ENCODE results near the gene TIE1.

TIE1 gene

GRCh38 chr1:43265431-43265830, 35.4 kb upstream of the TIE1 start:
- Histone ChIP-seq H3K4me2 (no peak overlapping the region), H3K4me3 (no peak overlapping the region), H3K36me3 (0 out of 22 replicates have a peak, but pooled peaks cover 0 to 5% (median 0%) of the 10 kb centered on the region in 11 experiments), H3K27me3 (no peaks in the 10 kb centered on the region), H3K9me3 (replicated peaks in 1 of 11) (peaks cover 30 to 55% (median 44%) of the 10 kb centered on the region in 11 experiments), H3K9ac (no peak overlapping the region), H3K4me1 (peaks cover 0 to 10% (median 0%) of the 10 kb centered on the region in 10 experiments; a peak in 2 of 20 replicates), H3K27ac (no peak overlapping the region), H4K20me1 (no peaks in the 10 kb centered on the region)
- TF ChIP-seq Cebpa-rat (IDR thresholded peaks at IDR 0.05) = no peak

DNA sequence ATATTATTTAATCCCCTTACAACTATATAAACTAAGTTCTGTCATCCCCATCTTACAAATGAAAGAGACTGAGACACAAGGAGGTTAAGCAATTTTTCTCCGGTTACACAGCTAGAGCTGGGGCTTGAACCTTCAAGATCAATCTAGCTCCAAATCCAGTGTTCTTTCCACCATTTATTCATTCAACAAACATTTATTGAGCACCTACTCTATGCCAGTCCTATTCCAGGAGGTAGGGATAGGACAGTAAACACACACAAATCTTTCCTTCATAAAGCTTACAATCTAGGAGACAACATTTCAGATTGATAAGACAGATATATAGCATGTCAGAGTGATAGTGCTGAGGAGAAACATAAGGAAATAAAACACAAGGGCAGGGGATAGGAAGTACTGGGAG, 33.9 kb upstream of the TIE1 start:
- no peak overlapping the region for H3K27ac ChIP-seq
- no peaks in the 10 kb centered on the region for H3K27me3 ChIP-seq
- no peak for TF ChIP-seq Cebpa-rat (IDR thresholded peaks at IDR 0.05)
- peaks cover 16 to 41% (median 31%) of the 10 kb centered on the region in 11 experiments for H3K9me3 ChIP-seq (replicated peaks in 1 of 11)
- peaks cover 0 to 10% (median 0%) of the 10 kb centered on the region in 10 experiments; a peak in 2 of 20 replicates for H3K4me1 ChIP-seq
- H3K36me3 ChIP-seq = 0 out of 22 replicates have a peak, but pooled peaks cover 0 to 5% (median 0%) of the 10 kb centered on the region in 11 experiments
- H4K20me1 ChIP-seq = no peaks in the 10 kb centered on the region
- no peak overlapping the region for H3K4me3 ChIP-seq
- no peak overlapping the region for H3K9ac ChIP-seq
- no peak overlapping the region for H3K4me2 ChIP-seq

GRCh38 chr1:43267291-43267805, 33.4 kb upstream of the TIE1 start:
- TF ChIP-seq Cebpa-rat (IDR thresholded peaks at IDR 0.05) = no peak
- no peaks in the 10 kb centered on the region for H4K20me1 ChIP-seq
- no peaks in the 10 kb centered on the region for H3K27me3 ChIP-seq
- H3K36me3 ChIP-seq = 0 out of 22 replicates have a peak, but pooled peaks cover 0 to 5% (median 0%) of the 10 kb centered on the region in 11 experiments
- peaks cover 0 to 10% (median 0%) of the 10 kb centered on the region in 10 experiments; a peak in 2 of 20 replicates for H3K4me1 ChIP-seq
- no peak overlapping the region for H3K27ac ChIP-seq
- H3K9ac ChIP-seq = no peak overlapping the region
- H3K9me3 ChIP-seq (replicated peaks in 1 of 11) = peaks cover 13 to 36% (median 26%) of the 10 kb centered on the region in 11 experiments
- H3K4me2 ChIP-seq = no peak overlapping the region
- no peak overlapping the region for H3K4me3 ChIP-seq

- no peaks in the 10 kb centered on the region for H4K20me1 ChIP-seq
- H3K4me3 ChIP-seq = no peak overlapping the region
- no peak for TF ChIP-seq Cebpa-rat (IDR thresholded peaks at IDR 0.05)
- H3K4me1 ChIP-seq = peaks cover 0 to 10% (median 0%) of the 10 kb centered on the region in 10 experiments; a peak in 2 of 20 replicates
- H3K27me3 ChIP-seq = no peaks in the 10 kb centered on the region
- H3K4me2 ChIP-seq = no peak overlapping the region
- H3K9me3 ChIP-seq (replicated peaks in 1 of 11) = peaks cover 8 to 31% (median 21%) of the 10 kb centered on the region in 11 experiments
- H3K36me3 ChIP-seq = peaks cover 0 to 1% (median 0%) of the 10 kb centered on the region in 11 experiments; a peak in 1 of 22 replicates
- no peak overlapping the region for H3K9ac ChIP-seq
- H3K27ac ChIP-seq = no peak overlapping the region
Measured at GRCh38 chr1:43267818-43268425, 32.9 kb upstream of the TIE1 start.

DNA sequence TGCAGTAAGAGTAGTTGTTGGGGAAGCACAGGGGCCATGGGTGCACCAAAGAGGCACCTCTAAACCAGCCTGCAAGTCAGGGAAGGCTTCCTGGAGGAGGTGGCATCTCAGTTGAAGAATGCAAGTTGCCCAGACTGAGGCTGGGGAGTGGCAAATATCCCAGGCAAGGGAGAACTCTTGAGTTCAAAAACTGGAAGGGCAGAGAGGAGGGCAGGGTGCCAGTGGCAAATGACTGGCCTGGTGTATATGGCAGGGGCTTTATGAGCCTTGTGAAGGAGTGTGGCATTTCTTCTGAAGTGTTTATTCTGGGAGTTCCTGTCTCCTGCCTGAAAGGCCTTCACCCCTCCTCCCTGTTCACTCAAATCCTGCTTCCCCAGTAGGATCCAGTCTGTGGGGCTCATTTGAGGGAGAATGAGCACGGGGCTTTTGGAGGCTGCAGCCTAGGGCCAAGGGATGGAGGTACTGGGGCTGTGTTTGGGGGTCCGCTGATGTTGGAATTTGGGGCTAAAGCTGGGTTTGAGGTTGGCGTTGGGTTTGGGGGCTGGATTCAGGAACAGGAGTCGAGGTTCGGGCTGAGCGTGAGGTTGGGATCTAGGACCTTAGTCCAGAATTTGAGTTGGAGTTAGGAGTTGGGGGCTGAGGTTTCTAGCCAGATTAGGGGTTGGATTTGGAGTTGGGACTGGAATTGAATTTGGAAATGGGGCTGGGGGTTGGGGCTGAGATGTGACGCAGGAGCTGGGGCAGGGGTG, 31.0 kb upstream of the TIE1 start, which contains the start of gene TMEM125:
TMEM125 (plus strand) TSS at position 357 of the 749 bp plus-strand sequence. CDS start 2,740 bp downstream, outside the sequence.
- no peak within 1 kb of the TSS for H3K4me3 ChIP-seq
- peak within 1 kb of the TSS in 2 of 11 experiments; percentile 1 to 12; a peak in 2 of 22 replicates for H3K4me2 ChIP-seq
- H4K20me1 ChIP-seq = no peaks in the 10 kb centered on the region
- peaks cover 0 to 20% (median 8%) of the 10 kb centered on the region in 11 experiments; a peak in 10 of 22 replicates for H3K9me3 ChIP-seq (replicated peaks in 1 of 11)
- H3K27me3 ChIP-seq = no peaks in the 10 kb centered on the region
- peaks cover 9 to 27% (median 16%) of the 10 kb centered on the region in 10 experiments for H3K4me1 ChIP-seq
- no peak within 1 kb of the TSS for H3K9ac ChIP-seq
- no peaks in the 10 kb centered on the region; a peak in 1 of 22 replicates for H3K36me3 ChIP-seq
- H3K27ac ChIP-seq = no peak within 1 kb of the TSS
- TF ChIP-seq Cebpa-rat (IDR thresholded peaks at IDR 0.05) = no peak

GRCh38 chr1:43270421-43271095, 30.2 kb upstream of the TIE1 start:
- H3K4me1 ChIP-seq = peaks cover 11 to 35% (median 23%) of the 10 kb centered on the region in 10 experiments
- no peaks in the 10 kb centered on the region for H3K27me3 ChIP-seq
- no peak overlapping the region for H3K27ac ChIP-seq
- peaks cover 0 to 16% (median 3%) of the 10 kb centered on the region in 11 experiments; a peak in 7 of 22 replicates for H3K9me3 ChIP-seq (replicated peaks in 1 of 11)
- H3K4me2 ChIP-seq = no peak overlapping the region
- TF ChIP-seq Cebpa-rat (IDR thresholded peaks at IDR 0.05) = no peak
- H3K36me3 ChIP-seq = no peaks in the 10 kb centered on the region; a peak in 1 of 22 replicates
- H3K4me3 ChIP-seq = no peak overlapping the region
- no peaks in the 10 kb centered on the region for H4K20me1 ChIP-seq
- H3K9ac ChIP-seq = no peak overlapping the region

GRCh38 chr1:43271186-43272118, 29.3 kb upstream of the TIE1 start:
- no peak for TF ChIP-seq Cebpa-rat (IDR thresholded peaks at IDR 0.05)
- peaks cover 11 to 41% (median 25%) of the 10 kb centered on the region in 10 experiments for H3K4me1 ChIP-seq
- H3K36me3 ChIP-seq = no peaks in the 10 kb centered on the region; a peak in 1 of 22 replicates
- no peak overlapping the region for H3K27ac ChIP-seq
- H3K9ac ChIP-seq = no peak overlapping the region
- no peaks in the 10 kb centered on the region for H4K20me1 ChIP-seq
- H3K4me2 ChIP-seq = no peak overlapping the region
- H3K9me3 ChIP-seq (replicated peaks in 1 of 11) = peaks cover 0 to 10% (median 0%) of the 10 kb centered on the region in 11 experiments; a peak in 4 of 22 replicates
- H3K4me3 ChIP-seq = no peak overlapping the region
- no peaks in the 10 kb centered on the region for H3K27me3 ChIP-seq

- H3K4me3 ChIP-seq = no peak overlapping the region
Measured at GRCh38 chr1:43272161-43272560, 28.6 kb upstream of the TIE1 start.

More at GRCh38 chr1:43272161-43272560, 28.6 kb upstream of the TIE1 start:
- no peak for TF ChIP-seq Cebpa-rat (IDR thresholded peaks at IDR 0.05)
- no peaks in the 10 kb centered on the region for H3K27me3 ChIP-seq
- peaks cover 0 to 10% (median 0%) of the 10 kb centered on the region in 11 experiments; a peak in 4 of 22 replicates for H3K9me3 ChIP-seq (replicated peaks in 1 of 11)
- peaks cover 11 to 41% (median 25%) of the 10 kb centered on the region in 10 experiments for H3K4me1 ChIP-seq
- H3K9ac ChIP-seq = no peak overlapping the region
- H3K36me3 ChIP-seq = no peaks in the 10 kb centered on the region; a peak in 1 of 22 replicates
- peak overlapping the region in 1 of 11 experiments; percentile 82; a peak in 2 of 22 replicates for H3K27ac ChIP-seq
- no peaks in the 10 kb centered on the region for H4K20me1 ChIP-seq
- H3K4me2 ChIP-seq = no peak overlapping the region
